HG03280 (cell line): ENCODE results near the gene ERBIN.
A peak's percentile ranks its signal among the peaks of the same experiment; 100 is the strongest.
"Not testable (repeated sequence)": the region's sequence is repeated elsewhere in the genome, so short reads cannot be mapped to it uniquely, and the experiment has no call there.

Source experiments
- ATAC-seq: cut with Tn5 transposase; IDR thresholded peaks from one replicate; pipeline ENCODE4 v1.9.1; 2021; ENCODE audit warnings: mild to moderate bottlenecking, moderate library complexity; ENCODE audit not compliant: unreplicated experiment

Gene ERBIN

GRCh38 chr5:65916636-65917035, 9.7 kb upstream of the ERBIN start:
- no peak for ATAC-seq

DNA sequence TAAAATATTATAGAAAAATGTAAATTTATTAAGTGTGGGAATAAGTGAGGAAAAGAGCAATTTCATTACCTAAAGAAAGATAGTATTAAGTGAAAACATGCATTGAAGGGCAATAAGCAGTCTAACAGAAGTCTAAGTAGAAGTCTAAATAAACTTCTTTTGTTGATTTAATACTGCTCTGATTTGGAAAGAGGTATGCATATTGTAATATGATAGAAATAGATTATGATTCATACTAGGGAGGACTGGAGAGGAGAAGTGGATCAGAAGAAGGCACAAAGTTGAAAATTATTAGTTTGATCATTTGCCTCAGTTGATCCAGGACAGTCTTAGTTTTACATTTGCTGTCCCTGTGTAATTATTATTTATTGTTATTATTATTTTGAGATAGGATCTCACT, 6.6 kb upstream of the ERBIN start:
- no peak for ATAC-seq

DNA sequence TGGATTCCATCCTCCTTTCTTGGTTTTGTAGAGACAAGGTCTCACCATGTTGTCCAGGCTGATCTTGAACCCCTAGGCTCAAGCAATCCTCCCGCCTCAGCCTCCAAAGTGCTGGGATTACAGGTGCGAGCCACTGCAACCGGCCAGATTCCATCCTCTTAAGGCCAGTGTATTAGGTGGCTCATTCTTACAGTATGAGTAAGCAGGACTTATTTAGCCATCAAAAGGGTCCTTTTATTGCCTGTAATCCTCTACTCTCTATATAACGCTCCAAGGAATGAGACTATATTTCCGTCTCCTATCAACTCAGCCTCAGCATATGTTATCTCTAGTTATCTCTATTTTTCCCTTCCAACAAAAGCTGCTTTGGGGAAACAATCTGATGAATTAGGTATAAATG, 3.0 kb upstream of the ERBIN start:
- ATAC-seq: no peak

DNA sequence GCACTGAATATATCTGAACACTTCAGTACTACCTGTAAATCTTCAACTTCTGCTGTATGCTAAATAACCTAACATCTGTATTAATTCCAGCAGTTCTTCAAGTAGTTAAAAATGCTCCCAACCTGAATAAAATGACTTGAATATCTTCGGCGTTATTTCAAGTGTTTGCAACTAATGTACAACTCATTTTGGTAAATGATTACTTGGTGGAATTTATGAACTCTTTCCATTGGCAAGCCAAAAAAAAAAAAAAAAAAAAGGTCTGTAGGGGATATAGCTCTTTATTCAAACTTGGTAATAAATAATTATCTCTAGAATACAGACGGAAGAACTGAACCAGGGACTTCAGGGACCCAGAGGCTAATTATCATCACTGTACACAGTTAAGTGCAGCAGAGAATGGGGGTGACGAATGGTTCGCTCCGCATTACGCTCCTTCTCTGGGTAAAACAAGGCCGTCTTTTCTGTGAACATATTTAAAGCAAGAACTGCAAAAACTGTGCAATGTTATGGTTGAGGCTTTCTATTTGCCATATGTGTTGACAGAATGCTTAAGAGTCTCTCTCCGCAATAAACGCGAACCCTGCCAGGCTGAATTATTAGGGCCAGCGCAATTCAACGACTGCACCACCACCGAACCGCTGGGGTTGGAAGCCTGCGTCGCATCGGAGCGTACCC, 1.9 kb upstream of the ERBIN start:
- ATAC-seq: no peak

DNA sequence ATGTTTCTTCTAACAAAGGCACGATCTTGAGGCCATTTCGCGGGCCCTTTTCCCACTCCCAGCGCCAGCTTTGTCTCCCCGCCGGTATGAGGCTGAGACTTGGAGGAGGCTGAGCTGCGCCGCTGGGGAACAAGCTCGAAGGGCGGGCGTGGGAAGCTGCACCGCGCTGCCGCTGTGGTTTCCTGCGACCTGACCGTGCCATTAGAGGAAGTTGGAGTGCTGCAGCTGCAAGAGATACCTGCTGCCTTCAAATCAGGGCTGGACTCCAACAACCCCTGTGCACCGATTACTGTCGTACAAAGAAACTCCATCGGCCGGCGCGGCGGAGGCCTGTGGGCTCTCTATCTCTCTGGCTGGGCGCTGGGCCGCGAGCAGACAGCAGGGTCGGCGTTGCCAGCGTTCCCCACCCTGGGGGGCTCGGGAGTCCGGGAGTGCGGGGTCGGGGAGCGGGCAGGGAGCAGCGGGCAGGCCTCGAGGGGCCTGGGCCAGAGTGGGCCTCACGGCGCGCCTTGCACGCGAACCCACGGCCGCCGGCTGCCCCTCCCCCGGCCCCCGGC, 1.3 kb upstream of the ERBIN start:
- ATAC-seq: peak; percentile 53

DNA sequence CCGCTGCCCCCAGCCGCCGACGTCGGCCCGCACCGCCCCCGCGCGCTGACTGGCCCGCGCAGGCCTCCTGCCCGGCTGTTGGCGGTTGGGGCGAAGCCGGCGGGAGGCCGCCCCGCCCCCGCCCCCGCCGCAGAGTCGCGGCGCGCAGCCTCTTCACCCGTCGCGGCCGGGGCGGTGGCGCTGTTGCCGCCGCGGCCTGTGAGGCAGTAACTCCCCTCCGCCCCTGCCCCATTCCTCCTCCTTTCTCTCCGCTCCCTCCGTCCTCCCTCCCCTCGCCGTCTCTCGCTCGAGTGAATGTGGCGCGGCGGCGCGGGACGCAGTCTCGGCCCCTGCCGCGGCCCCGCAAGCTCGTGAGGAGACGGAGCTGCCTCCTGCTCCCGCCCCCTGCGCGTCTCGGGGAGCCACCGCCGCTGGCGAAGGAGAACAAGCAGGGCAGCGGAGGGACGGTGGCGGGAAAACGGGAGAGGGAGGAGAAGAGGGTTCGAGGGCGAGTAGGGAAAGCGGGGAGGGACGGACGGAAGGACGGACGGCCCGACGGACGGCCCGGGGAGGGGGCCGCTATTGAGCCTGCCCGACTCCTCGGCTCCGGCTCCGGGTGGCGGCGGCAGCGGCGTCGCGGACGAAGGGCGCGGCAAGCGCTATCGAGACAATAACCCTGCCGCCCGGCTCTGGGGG, 637 bp upstream of the ERBIN start:
- ATAC-seq: peak; percentile 68

DNA sequence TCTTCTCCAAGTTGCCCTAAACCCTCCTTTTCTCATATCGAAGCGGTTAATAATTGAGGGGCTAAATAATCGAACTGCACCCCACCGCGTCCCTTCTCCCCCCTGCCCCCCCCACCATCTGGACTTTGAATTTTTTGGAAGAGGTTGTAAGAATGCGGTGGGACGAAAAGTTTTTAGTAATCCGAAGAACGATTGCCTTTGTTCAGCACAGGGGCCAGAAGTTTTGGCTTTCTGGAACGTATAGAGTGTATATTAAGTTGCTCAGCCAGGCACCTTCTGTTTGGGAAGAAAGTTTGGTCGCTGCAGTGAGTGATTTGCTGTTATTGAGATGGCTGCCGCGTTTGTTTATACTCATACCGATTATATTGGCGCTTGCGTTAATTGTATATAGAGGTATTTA, 518 bp downstream of the ERBIN start:
- no peak for ATAC-seq

DNA sequence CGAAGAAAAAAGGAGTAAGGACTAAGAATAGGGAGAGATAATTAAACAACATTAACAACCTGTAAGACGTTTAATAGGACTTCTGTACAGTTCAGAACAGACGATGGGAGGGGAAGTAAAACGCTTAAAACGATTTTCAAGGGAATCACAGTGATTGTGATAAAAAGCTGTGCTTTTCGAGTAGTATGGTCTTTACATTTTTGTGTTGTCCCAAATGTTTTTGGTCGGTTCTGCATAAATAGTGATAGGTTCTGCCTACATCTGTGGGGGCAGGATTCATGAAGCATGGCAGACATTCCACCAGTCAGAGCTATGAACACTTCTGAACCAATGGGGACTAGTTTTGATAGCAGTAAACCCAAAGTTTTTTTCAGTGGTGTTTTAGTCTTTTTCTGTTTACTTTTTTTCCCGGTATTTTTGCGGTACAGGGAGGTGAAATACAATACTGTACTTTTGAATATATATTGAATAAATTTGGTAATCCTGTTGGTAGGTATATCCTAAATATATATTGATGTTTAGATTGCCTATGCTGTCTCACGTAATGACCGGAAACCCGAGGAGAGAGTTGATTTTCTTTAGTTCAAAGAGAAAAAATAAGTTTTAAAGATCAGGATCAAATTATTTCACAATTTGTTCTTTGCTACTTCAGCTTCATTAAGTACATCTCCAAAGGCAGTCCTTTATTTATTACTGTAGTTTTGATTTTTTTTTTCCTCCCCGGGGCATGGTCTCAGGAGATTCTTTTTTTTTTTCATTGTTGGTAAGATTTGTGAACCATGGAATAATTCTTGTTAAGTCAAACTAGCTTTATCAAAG, 1.3 kb downstream of the ERBIN start:
- ATAC-seq: no peak

DNA sequence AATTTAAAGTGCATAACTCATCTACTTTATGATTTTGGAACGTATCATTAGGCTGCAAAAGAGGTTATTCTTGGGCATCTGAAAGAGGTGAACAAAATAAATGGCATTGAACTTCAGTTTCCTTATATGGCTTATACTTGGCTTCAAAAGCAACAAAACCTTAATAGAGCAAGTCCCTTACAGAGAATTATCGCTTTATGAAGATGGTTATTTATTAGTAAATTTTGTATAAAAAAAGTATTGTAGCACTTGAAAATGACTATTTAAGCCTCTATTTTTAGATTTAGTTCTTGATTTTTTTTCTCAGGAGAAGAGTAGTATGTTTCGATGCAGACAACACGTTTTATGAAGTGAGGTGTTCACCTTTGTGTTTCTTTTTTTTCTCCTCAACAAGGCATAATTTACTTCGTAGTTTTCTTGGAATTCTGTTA, 2.0 kb downstream of the ERBIN start:
- no peak for ATAC-seq

DNA sequence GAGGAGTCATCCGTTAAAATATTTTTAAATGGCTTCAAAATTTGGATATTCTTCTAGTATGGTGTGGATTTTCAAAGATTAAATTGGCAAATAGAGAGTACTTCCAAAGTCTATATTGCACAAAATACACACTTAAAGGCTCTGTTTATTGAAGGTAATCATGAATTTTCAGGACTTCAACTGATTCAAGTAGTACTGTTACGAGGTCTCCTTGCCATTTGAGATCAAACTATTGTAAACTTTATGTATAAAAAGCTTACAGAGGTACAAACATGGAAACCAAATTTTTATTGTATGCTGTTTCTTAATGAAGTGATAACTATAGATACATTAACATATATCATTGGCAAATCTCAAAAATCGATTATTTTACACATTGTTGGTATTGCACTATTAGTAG, 2.5 kb downstream of the ERBIN start:
- ATAC-seq: no peak

DNA sequence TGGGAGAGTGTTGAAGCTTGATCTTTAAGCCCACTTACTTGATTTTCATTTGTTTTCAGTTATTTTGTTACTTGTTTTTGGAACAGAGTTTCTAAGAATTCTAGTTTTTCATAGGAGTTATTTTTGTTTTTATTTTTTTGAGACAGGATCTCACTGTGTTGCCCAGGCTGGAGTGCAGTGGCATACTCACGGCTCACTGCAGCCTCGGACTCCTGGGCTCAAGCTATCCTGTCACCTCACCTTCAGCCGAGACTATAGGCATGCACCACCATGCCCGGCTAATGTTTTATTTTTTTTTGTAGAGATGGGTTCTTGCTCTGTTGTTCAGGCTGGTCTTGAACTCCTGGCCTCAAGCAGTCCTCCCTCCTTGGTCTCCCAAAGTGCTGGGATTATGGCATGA, 6.3 kb downstream of the ERBIN start:
- no peak for ATAC-seq

GRCh38 chr5:65933295-65933694, 6.9 kb downstream of the ERBIN start:
- no peak for ATAC-seq

DNA sequence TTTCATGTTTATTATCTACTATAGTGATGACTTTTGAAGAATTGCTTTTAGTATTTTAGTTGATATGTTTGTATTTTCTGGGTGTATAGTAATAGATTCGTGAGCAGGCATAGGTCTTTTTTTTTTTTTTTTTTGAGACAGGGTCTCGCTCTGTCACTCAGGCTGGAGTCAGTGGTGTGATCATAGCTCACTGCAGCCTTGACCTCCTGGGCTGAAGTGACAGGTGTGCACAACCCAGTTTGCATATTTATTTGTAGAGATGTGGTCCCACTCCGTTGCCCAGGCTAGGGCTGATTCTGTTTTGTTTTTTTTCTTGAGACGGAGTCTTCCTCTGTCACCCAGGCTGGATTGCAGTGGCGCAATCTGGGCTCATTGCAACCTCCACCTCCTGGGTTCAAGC, 11.9 kb downstream of the ERBIN start:
- ATAC-seq: peak; percentile 58

DNA sequence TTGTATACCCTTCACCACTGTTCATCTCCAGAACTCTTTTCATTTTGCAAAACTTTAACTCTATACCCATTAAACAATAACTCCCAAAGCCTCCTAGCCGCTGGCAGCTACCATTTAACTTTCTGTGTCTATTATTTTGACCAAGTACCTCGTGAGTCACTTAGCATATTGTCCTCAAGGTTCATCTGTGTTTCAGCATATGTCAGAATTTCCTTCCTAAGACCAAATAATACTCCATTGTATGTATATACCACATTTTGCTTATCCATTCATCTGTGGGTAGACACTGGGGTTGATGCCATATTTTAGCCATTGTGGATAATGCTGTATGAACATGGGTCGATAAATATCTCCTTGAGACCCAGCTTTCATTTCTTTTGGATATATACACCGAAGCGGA, 17.4 kb downstream of the ERBIN start:
- no peak for ATAC-seq

GRCh38 chr5:65946198-65946745, 19.9 kb downstream of the ERBIN start:
- ATAC-seq: no peak

- ATAC-seq: no peak
Measured at GRCh38 chr5:65948115-65948747, 21.9 kb downstream of the ERBIN start.

GRCh38 chr5:65951330-65951729, 25.0 kb downstream of the ERBIN start:
- no peak for ATAC-seq

DNA sequence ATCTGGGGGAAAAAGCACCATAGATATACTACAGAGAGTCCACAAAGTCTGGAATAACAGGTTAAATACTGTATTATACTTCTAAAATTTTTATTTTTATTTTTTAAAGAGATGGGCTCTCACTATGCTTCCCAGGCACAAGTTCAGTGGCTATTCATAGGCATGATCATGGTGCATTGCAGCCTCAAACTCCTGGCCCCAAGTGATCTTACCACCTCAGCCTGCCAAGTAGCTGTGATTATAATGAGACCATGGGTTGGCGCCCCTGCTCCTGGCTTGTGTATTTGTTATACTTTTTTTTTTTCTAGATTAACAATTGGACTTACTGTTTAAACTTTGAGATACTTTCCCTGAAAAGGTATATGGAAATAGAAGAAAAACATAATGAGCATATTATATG, 25.9 kb downstream of the ERBIN start:
- no peak for ATAC-seq

- no peak for ATAC-seq
Measured at GRCh38 chr5:65954200-65954599, 27.8 kb downstream of the ERBIN start.

- ATAC-seq: no peak
Measured at GRCh38 chr5:65955746-65956145, 29.4 kb downstream of the ERBIN start.

GRCh38 chr5:65957703-65958102, 31.3 kb downstream of the ERBIN start:
- ATAC-seq: not testable (repeated sequence)
